Nasal cavity respiratory epithelium epithelial cell of viscerocranial mucosa (primary cell): ENCODE results near the gene SERPINA1. TPM values are rescaled to one million over a fixed set of nuclear protein-coding genes. Genes with fewer than 3 reads are reported as not detected.

Experiments used
- total RNA-seq: library from RNA; depleted of rRNA; stranded (reverse); fragments of >200 nt; gene quantifications from 2 replicates; pipeline ENCODE4 v1.2.3, GENCODE V29; 2014

The SERPINA1 gene
- total RNA-seq = under 0.01 and 9.6 TPM in 2 replicates

DNA sequence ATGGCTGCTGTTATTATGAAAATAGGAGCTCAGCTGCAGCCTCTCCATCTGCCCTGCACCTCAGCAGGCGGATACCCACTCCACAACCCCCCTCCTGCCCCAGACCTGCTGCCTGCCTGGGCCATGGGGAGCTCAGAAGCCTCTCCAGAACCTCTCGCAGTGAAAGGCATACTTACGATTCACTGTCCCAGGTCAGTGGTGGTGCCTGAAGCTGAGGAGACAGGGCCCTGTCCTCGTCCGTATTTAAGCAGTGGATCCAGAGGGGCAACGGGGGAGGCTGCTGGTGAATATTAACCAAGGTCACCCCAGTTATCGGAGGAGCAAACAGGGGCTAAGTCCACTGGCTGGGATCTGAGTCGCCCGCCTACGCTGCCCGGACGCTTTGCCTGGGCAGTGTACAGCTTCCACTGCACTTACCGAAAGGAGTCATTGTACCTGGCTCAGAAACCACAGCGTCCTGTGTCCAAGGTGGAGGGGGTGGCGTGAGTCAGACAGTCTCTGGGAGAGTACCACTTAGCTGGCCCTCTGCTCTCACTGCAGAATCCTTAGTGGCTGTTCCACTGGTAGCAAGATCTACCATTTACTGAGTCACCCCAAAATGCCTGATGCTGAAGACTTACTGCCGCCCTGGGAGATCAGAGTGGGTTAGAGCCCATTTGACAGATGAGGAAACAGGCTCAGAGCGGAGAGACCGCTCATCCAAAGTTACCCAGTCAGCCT lies at the start of gene SERPINA1:
Gene SERPINA1, minus strand, starts transcription at position 219 of the 720 bp plus-strand sequence. CDS start 5,365 bp downstream, outside the sequence.

DNA sequence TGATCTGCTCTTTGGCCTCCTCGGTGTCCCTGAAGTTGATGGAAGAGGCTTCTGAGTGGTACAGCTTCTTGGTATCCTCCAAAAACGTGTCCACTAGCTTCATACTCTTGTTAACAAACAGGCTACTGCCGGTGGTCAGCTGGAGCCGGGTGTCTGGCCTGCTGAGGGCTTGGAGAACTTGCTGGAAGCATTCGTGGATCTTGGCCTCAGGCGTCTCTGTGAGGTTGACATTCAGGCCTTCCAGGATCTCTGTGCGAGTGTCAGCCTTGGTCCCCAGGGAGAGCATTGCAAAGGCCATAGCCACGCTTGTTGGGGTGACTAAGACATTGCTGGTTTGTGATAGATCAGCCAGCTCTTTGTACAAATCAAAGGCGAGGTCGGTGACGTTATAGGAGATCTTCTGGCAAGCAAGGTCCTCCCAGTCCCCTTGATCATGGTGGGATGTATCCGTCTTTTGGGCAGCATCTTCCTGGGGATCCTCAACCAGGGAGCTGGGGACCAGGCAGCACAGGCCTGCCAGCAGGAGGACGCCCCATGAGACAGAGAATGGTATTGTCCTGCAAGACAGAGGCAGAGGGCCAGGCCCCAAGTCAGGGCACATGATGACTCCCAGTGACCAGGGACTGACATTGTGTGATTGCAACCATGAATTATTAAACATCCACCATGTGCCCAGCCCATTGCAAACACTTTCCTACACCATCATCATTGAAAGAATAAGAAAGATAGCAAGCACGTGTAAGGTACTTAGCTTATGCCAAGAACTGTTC lies 22.1 kb downstream of the SERPINA1 start, which contains the start of gene SERPINA2:
Gene SERPINA2, minus strand, starts transcription at position 553 of the 770 bp plus-strand sequence.

Other genes starting within 250 kb of the SERPINA1 start
- gene PPP4R4, start 214.3 kb downstream of the SERPINA1 start, total RNA-seq = 15.9 and 17.4 TPM in 2 replicates
- gene SERPINA10, start 95.3 kb downstream of the SERPINA1 start, total RNA-seq = not detected in 2 replicates
- gene SERPINA6, start 65.3 kb downstream of the SERPINA1 start, total RNA-seq = not detected in 2 replicates
- gene SERPINA2, start 21.9 kb downstream of the SERPINA1 start, total RNA-seq = not detected in 2 replicates
- gene SERPINA11, start 64.2 kb upstream of the SERPINA1 start, total RNA-seq = not detected in 2 replicates
- gene SERPINA9, start 87.6 kb upstream of the SERPINA1 start, total RNA-seq = not detected in 2 replicates
- not detected in 2 replicates for gene SERPINA12, start 120.9 kb upstream of the SERPINA1 start, total RNA-seq
- gene SERPINA4, start 172.8 kb upstream of the SERPINA1 start, total RNA-seq = not detected in 2 replicates
- not detected in 2 replicates for gene SERPINA5, start 192.8 kb upstream of the SERPINA1 start, total RNA-seq
- 1.7 and 234 TPM in 2 replicates for gene SERPINA3, start 223.8 kb upstream of the SERPINA1 start, total RNA-seq